GM21825 (cell line): ENCODE measurements around the gene NSG1.
"Not testable (repeated sequence)": the region's sequence is repeated elsewhere in the genome, so short reads cannot be mapped to it uniquely, and the experiment has no call there.

Experiments
- ATAC-seq: cut with Tn5 transposase; IDR thresholded peaks from one replicate; pipeline ENCODE4 v1.9.1; 2021; ENCODE audit warnings: mild to moderate bottlenecking, moderate library complexity; ENCODE audit not compliant: unreplicated experiment

Gene NSG1

DNA sequence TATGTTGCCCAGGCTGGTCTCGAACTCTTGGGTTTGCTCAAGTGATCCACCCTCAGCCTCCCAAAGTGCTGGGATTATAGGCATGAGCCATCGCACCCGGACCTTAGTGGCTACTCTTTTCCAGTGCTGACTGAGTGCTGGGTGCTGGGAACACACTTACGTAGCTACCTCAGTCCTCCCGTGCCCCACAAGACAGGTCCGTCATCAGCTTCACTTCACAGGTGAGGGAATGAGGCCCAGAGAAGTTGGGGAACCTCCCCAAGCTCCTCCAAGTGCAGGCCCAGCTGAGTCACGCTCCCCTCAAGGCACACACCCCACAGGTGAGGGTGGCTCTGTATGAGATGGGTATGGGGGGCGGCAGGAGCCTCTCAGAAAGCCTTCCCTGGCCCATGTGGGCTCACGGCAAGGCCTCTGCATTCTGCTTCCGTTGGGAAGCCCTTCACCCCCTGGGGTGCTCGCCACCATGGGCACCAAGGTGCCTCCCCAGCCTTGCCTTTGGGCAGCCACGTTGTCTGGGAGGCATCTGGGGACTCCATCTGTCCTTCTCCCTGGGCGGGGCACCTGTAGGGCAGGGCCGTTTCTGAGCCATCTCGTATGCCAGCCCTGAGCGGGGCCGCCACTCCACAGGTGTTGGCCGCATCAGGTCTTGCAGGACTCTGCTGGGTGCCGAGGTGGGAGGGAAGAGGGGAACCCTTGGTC is 28.4 kb downstream of the NSG1 start:
- no peak for ATAC-seq

- ATAC-seq = no peak
Measured at GRCh38 chr4:4415806-4416805, 29.2 kb downstream of the NSG1 start.

- ATAC-seq = no peak
Measured at GRCh38 chr4:4416981-4417380, 30.1 kb downstream of the NSG1 start.

GRCh38 chr4:4417886-4418285 is 31.0 kb downstream of the NSG1 start:
- no peak for ATAC-seq

DNA sequence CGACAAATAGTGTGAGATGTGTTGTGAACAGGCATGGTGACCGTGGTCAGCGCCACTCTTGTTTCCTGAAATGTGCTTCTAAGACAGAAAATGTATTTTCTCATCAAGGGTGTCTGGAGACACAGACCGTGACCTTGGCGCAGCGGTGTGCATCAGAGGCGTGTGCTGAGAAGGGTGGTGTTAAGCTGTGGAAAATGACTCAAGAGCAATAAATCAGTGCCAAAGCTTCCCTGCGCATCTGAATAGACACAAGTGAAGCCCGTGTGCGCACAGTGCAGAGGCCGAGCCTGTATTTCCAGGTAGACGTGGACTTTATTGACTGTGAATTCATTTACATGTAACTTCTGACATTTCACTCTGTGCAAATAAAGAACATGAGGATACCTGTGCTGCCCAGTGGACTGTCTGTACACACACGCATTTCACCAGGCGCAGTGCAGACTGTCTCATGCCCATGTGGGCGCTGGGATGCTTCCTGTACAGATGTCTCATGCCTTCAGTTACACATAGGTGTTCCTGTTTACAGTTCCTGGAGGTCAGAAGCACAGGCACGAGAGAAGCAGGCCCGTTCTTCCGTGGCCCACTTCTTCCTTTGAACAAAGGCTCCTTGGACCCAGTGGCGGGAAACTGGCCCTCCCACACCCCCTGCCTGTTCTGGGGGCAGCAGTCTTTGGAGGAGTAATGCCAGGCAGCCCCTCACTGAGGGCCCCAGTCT is 31.9 kb downstream of the NSG1 start:
- ATAC-seq = no peak

GRCh38 chr4:4419896-4420295 is 33.0 kb downstream of the NSG1 start:
- no peak for ATAC-seq

DNA sequence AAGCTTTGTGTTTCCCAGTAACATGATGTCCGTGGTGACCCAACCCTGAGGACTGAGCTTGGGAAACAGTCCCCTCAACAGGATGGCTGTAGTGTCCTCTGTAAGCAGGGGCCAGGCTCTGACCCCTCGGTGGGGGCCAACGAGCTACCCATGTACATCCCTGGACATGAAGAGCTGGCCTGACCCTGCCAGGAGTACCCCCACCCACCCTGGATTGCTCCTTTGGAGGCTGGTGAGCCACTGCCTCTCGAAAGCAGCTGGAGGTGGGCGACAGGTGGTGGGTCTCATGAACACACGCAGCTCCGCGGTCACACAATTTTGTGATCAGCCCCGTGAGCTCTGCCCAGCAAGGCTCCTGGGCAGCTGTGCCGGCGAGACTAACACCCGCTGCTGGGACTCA is 33.5 kb downstream of the NSG1 start:
- no peak for ATAC-seq

DNA sequence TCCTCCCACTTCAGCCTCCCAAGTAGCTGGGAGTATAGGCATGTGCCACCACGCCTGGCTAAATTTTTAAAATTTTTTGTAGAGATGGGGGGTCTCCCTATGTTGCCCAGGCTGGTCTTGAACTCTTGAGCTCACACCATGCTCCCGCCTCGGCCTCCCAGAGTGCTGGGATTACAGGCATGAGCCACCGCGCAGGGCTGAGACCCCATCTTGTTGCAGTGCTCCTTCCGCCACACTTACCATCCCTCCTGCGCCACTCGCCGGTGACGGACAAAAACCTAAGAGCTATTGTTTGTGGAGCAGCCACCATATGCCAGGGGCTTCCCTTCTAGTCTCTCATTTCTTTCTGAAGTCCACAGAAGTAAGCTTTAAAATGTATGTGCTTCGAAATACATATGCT is 34.5 kb downstream of the NSG1 start:
- ATAC-seq = no peak

- ATAC-seq = not testable (repeated sequence)
Measured at GRCh38 chr4:4422117-4422516, 35.2 kb downstream of the NSG1 start.

DNA sequence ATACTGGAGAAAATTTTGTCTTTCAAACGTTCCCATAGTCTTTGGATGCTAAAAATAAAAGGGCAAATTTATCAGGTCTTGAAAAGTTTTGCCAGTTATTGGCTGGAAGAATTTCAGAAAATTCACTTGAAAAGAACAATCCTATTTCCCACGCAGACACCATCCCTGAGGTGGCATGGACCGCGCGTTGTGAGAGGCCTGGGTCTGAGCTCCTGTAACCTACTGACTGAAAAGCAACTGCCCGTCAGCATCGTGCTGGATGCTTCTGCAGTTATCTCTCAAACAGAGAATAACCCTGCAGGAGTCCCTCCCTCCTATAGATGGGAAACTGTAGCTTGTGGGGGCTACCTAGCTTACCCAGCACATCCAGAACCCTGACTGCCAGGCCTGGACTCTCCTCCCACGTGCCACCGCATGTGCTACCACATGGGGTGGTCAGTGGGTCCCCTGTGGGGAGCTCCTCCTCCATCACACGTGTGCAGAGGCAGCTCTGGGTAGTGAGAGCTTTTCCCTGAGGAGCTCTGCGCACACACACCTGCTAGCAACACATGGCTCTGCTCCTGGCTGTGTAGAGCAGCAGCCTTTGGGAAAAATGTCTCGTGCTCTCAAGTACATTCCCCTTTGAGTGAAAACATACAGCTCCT is 36.1 kb downstream of the NSG1 start:
- ATAC-seq = no peak

DNA sequence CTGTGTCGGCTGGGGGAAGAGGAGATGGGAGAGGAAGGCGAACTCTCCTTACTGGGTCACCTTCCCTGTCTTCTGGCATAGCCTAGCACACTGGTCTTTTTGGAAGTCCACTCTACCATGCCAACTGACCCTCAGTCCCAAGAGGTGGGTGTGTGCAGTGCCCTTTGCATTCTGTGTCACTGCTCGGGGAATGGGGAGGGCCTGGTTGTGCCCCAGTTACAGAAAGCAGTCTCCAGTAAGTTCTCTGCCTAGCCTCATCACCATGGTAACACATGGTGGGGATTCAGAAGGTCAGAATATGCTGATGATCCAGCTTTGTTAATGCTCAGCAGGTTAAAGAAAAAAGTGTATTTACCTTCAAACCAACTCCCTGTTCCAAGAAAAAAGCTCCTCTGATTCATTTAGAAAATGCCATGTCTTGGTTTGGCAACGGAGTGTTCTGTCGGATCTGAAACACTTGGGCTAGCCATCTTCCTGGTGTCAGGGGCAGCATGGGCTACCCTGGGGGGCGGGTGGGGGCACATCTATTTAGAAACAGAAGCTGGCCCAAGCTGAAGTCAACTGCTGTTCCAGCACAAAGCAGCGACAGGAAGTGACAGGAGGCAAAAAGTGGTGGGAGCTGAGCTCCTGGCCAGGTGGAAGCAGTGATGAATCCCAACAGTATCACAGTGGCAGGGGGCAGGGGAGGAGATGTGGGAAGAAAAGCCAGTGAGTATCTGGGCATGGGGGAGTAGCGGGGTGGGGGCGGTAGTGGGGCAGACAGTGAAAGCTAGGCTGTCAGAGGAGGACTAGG is 37.0 kb downstream of the NSG1 start:
- no peak for ATAC-seq

DNA sequence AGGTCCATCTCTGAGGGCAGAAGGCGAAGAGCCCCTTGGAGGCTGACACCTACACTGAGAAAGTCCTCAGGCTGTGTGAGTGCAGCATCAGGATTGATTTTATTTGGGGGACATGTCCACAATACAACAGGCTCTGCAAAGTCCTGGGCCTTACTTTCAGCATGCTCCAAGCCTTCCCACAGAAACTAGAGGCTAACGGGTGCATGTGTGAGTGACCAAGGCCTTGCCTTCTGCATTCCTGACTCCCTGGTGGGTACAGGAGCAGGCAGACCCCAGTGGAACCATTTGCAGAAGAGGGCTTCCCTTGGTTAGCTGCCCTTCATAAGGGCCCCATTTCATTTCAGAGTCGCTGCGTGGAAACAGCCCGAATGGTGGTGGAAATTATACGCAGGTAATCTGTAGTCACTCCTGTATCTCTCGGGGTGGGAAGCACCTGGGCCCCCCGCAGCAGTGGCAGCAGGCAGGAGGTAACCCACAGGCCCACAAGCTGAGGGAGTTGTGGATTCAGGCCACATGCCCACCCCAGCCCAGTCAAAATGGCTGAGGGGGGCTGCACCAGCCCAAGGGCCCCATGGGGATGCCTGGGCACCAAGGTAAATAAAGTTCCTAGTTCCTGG is 37.7 kb downstream of the NSG1 start:
- no peak for ATAC-seq

DNA sequence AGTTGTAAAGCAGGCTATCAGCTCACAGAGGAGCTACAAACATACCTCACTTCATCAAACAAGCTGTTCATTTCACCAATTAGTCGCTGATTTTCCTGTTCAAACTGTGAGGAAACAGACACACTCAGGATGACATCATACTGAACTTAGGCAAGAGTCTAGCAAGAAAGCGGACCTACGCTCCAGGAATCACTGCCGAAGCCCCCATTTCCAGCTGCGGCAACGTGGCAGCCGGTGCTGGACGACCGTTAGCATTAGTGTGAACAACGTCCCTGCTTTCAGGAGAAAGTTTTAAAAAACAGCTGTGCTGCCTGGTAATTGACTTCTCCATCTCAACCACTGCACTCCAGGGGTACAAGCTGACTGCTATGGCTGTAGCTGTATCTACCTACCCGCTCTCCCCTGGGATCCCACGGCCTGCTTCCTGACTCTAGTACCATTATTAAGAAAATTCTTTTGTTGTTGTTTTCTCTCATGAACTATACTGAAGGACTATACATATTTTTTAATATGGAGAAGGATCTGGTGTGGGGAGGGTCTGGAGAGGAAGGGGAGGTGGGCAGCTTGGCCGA is 38.3 kb downstream of the NSG1 start:
- no peak for ATAC-seq

DNA sequence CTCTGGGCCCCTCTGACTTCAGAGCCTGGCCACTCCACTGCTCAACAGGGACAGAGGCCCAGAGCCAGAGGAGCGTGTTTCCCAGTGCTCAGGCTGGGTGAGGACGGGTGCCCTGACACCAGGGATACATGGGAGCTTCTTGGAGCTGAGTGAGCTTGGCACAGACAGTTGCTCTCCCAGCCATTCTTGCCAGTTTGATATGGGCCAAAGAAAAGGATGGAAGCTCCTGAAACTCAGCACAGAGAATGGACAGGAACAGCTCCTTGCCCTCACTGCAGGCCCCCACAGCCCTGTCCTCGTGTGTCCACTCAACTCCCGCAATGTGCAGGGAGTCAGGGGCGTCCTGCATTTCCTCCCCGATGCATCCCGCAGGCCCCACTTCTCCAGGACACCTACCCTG is 38.8 kb downstream of the NSG1 start:
- ATAC-seq = no peak

GRCh38 chr4:4426511-4427120 is 39.7 kb downstream of the NSG1 start:
- ATAC-seq = no peak

GRCh38 chr4:4427121-4427870 is 40.4 kb downstream of the NSG1 start:
- ATAC-seq = no peak

DNA sequence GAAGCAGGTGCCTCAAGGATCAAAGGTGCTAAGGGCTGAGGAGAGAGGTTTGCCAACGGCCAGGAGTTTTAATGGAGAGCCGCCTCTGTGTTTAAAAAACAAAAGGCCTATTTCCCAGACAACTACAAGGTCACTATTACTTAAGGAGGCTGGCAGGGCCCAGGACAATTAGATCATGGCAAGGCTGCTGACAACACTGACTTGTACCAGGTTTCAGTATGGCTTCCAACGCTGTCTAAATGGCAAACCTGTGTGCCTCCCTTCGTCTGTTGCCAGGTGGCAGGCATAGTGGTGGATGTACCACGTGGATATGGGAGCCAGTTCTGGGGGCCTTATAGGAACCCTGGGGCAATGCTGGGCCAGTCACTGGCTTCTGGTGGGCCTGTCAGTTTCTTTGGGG is 41.0 kb downstream of the NSG1 start:
- ATAC-seq = no peak
